ENCODE results near the gene AUTS2.
A peak's percentile ranks its signal among the peaks of the same experiment; 100 is the strongest.
"Not testable (repeated sequence)": the region's sequence is repeated elsewhere in the genome, so short reads cannot be mapped to it uniquely, and the experiment has no call there.

Gene AUTS2

DNA sequence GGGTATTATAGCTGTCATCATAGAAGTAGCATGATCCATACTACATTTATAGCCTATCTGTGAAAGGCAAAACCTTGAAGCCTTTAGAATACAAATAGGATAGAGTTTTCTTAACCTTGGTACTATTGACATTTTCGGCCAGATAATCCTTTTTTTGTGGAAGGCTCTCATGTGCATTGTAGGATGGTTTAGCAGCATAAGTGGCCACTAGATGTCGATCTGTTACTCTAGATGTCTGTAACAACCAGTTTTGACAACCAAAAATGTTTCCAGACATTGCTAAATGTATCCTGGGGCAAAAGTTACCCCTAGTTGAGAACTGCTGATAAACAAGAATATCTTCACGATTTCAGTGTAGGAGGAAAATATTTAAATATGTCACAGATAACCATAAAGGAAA lies 1214.2 kb downstream of the AUTS2 start:
- ChIA-PET POLR2A (no interaction called here), CTCF (no interaction called here)
- TF ChIP-seq ARNT (IDR thresholded peaks at IDR 0.05) (no peak), HDGF (IDR thresholded peaks at IDR 0.05; ENCODE audit: borderline replicate concordance) (no peak), SP1 (IDR thresholded peaks at IDR 0.05) (no peak), FOXA1 (IDR thresholded peaks at IDR 0.05) (no peak), BHLHE40 (IDR thresholded peaks at IDR 0.05; ENCODE audit: borderline replicate concordance) (no peak), FOXK2 (IDR thresholded peaks at IDR 0.05) (no peak), SUZ12 (IDR thresholded peaks at IDR 0.05) (no peak), CTBP1 (IDR thresholded peaks at IDR 0.05; ENCODE audit: borderline replicate concordance) (no peak), FOXM1 (IDR thresholded peaks at IDR 0.05; ENCODE audit: borderline replicate concordance) (no peak), ZNF384 (IDR thresholded peaks at IDR 0.05) (no peak), L3MBTL2 (conservative IDR thresholded peaks at IDR 0.05) (no peak), NFRKB (IDR thresholded peaks at IDR 0.05) (no peak), TARDBP (IDR thresholded peaks at IDR 0.05) (no peak), ELF4 (IDR thresholded peaks at IDR 0.05) (no peak)
- TF ChIP-seq, protein P1, sequence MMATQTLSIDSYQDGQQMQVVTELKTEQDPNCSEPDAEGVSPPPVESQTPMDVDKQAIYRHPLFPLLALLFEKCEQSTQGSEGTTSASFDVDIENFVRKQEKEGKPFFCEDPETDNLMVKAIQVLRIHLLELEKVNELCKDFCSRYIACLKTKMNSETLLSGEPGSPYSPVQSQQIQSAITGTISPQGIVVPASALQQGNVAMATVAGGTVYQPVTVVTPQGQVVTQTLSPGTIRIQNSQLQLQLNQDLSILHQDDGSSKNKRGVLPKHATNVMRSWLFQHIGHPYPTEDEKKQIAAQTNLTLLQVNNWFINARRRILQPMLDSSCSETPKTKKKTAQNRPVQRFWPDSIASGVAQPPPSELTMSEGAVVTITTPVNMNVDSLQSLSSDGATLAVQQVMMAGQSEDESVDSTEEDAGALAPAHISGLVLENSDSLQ (IDR thresholded peaks at IDR 0.05): no peak
- no peak for DNase-seq (ENCODE audit: extremely low spot score)

- POLR2A ChIA-PET; DNase-seq (ENCODE audit: extremely low spot score); CTCF ChIA-PET: not testable (repeated sequence)
Observed at GRCh38 chr7:70822490-70822889, 1224.2 kb downstream of the AUTS2 start.

GRCh38 chr7:70829221-70830059 lies 1231.2 kb downstream of the AUTS2 start:
- no peak for TF ChIP-seq ZNF384 (IDR thresholded peaks at IDR 0.05)
- POLR2A ChIA-PET: no interaction called here
- CTCF ChIA-PET: interaction anchor here (0.5 to 0.6 kb wide), 4 partner anchors 18 to 660 kb away, joined by 3 to 4 read pairs (median 4); no protein-coding TSS in a partner anchor
- DNase-seq (ENCODE audit: extremely low spot score): peak; percentile 80

DNA sequence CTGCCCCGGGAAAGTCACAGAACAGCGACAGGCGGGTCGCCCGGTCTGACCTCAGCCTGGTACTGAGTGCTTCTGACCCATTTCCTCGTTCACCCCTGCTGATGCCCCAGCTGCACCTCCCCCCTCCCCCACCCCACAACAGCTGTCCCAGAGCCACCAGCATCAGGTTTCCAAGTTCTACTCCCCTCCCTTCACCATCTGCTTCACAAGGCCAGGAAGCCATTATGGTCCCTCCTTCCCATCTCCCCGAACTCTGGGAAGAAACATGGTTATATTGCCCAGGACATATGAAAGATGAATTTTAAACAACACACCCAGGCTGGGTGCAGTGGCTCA lies 1231.8 kb downstream of the AUTS2 start:
- TF ChIP-seq ZNF384 (IDR thresholded peaks at IDR 0.05): no peak
- no peak for TF ChIP-seq SP1 (IDR thresholded peaks at IDR 0.05)
- no peak for TF ChIP-seq TARDBP (IDR thresholded peaks at IDR 0.05)
- TF ChIP-seq FOXM1 (IDR thresholded peaks at IDR 0.05; ENCODE audit: borderline replicate concordance): no peak
- no peak for TF ChIP-seq L3MBTL2 (conservative IDR thresholded peaks at IDR 0.05)
- TF ChIP-seq SUZ12 (IDR thresholded peaks at IDR 0.05): no peak
- TF ChIP-seq CTBP1 (IDR thresholded peaks at IDR 0.05; ENCODE audit: borderline replicate concordance): no peak
- TF ChIP-seq ELF4 (IDR thresholded peaks at IDR 0.05): no peak
- TF ChIP-seq FOXK2 (IDR thresholded peaks at IDR 0.05): no peak
- no peak for TF ChIP-seq FOXA1 (IDR thresholded peaks at IDR 0.05)
- TF ChIP-seq BHLHE40 (IDR thresholded peaks at IDR 0.05; ENCODE audit: borderline replicate concordance): no peak
- no peak for TF ChIP-seq ARNT (IDR thresholded peaks at IDR 0.05)
- TF ChIP-seq LEF1 (IDR thresholded peaks at IDR 0.05; ENCODE audit: borderline replicate concordance): no peak
- no peak for TF ChIP-seq NFRKB (IDR thresholded peaks at IDR 0.05)
- TF ChIP-seq, protein P1 (IDR thresholded peaks at IDR 0.05): no peak
- no peak for DNase-seq (ENCODE audit: extremely low spot score)
- POLR2A ChIA-PET: no interaction called here
- CTCF ChIA-PET: no interaction called here

DNA sequence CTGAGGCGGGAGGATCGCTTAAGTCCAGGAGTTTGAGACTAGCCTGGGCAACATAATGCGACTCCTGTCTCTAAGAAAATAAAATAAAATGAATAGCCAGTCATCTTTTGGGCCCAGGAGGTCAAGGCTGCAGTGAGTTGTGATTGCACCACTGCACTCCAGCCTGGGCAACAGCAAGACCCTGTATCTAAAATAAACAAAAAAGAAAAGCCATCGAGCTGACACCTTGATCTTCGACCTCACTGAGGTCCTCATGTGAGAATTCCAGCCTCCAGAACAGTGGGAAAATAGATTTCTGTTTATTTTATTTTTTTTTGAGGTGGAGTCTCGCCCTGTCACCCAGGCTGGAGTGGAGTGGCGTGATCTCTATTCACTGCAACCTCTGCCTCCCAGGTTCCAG lies 1232.2 kb downstream of the AUTS2 start:
- no peak for DNase-seq (ENCODE audit: extremely low spot score)
- TF ChIP-seq SUZ12 (IDR thresholded peaks at IDR 0.05): no peak
- no peak for TF ChIP-seq BHLHE40 (IDR thresholded peaks at IDR 0.05; ENCODE audit: borderline replicate concordance)
- TF ChIP-seq HDGF (IDR thresholded peaks at IDR 0.05; ENCODE audit: borderline replicate concordance): no peak
- TF ChIP-seq L3MBTL2 (conservative IDR thresholded peaks at IDR 0.05): no peak
- no peak for TF ChIP-seq ARNT (IDR thresholded peaks at IDR 0.05)
- TF ChIP-seq CTBP1 (IDR thresholded peaks at IDR 0.05; ENCODE audit: borderline replicate concordance): no peak
- no peak for TF ChIP-seq TARDBP (IDR thresholded peaks at IDR 0.05)
- no peak for TF ChIP-seq FOXK2 (IDR thresholded peaks at IDR 0.05)
- TF ChIP-seq LEF1 (IDR thresholded peaks at IDR 0.05; ENCODE audit: borderline replicate concordance): no peak
- TF ChIP-seq ZNF384 (IDR thresholded peaks at IDR 0.05): no peak
- no peak for TF ChIP-seq FOXA1 (IDR thresholded peaks at IDR 0.05)
- TF ChIP-seq, protein P1 (IDR thresholded peaks at IDR 0.05): no peak
- no peak for TF ChIP-seq ELF4 (IDR thresholded peaks at IDR 0.05)
- no peak for TF ChIP-seq NFRKB (IDR thresholded peaks at IDR 0.05)
- no peak for TF ChIP-seq SP1 (IDR thresholded peaks at IDR 0.05)
- no peak for TF ChIP-seq FOXM1 (IDR thresholded peaks at IDR 0.05; ENCODE audit: borderline replicate concordance)
- ChIA-PET CTCF (no interaction called here), POLR2A (no interaction called here)

- CTCF ChIA-PET: no interaction called here
- no peak for DNase-seq (ENCODE audit: extremely low spot score)
Observed at GRCh38 chr7:70833726-70834125, 1235.5 kb downstream of the AUTS2 start.

More at GRCh38 chr7:70833726-70834125, 1235.5 kb downstream of the AUTS2 start:
- no peak for TF ChIP-seq CTBP1 (IDR thresholded peaks at IDR 0.05; ENCODE audit: borderline replicate concordance)
- TF ChIP-seq ARNT (IDR thresholded peaks at IDR 0.05): no peak
- TF ChIP-seq FOXM1 (IDR thresholded peaks at IDR 0.05; ENCODE audit: borderline replicate concordance): no peak
- no peak for TF ChIP-seq SUZ12 (IDR thresholded peaks at IDR 0.05)
- no peak for TF ChIP-seq LEF1 (IDR thresholded peaks at IDR 0.05; ENCODE audit: borderline replicate concordance)
- TF ChIP-seq ELF4 (IDR thresholded peaks at IDR 0.05): no peak
- TF ChIP-seq L3MBTL2 (conservative IDR thresholded peaks at IDR 0.05): no peak
- TF ChIP-seq, protein P1 (IDR thresholded peaks at IDR 0.05): no peak
- no peak for TF ChIP-seq FOXA1 (IDR thresholded peaks at IDR 0.05)
- TF ChIP-seq SP1 (IDR thresholded peaks at IDR 0.05): no peak
- no peak for TF ChIP-seq FOXK2 (IDR thresholded peaks at IDR 0.05)
- no peak for TF ChIP-seq BHLHE40 (IDR thresholded peaks at IDR 0.05; ENCODE audit: borderline replicate concordance)
- no peak for TF ChIP-seq HDGF (IDR thresholded peaks at IDR 0.05; ENCODE audit: borderline replicate concordance)
- no peak for TF ChIP-seq ZNF384 (IDR thresholded peaks at IDR 0.05)
- no peak for TF ChIP-seq TARDBP (IDR thresholded peaks at IDR 0.05)
- no peak for TF ChIP-seq NFRKB (IDR thresholded peaks at IDR 0.05)
- POLR2A ChIA-PET: no interaction called here
